Melanocyte of skin (primary cell): ENCODE measurements around the gene GATA3. TPM values are rescaled to one million over a fixed set of nuclear protein-coding genes. Genes with fewer than 3 reads are reported as not detected.

Experiments
- total RNA-seq, 2 donors: library from RNA; depleted of rRNA; stranded (reverse); fragments of >200 nt; gene quantifications; 2 replicates each; pipeline ENCODE4 v1.2.3, GENCODE V29; 2012

Gene GATA3
- total RNA-seq: not detected

DNA sequence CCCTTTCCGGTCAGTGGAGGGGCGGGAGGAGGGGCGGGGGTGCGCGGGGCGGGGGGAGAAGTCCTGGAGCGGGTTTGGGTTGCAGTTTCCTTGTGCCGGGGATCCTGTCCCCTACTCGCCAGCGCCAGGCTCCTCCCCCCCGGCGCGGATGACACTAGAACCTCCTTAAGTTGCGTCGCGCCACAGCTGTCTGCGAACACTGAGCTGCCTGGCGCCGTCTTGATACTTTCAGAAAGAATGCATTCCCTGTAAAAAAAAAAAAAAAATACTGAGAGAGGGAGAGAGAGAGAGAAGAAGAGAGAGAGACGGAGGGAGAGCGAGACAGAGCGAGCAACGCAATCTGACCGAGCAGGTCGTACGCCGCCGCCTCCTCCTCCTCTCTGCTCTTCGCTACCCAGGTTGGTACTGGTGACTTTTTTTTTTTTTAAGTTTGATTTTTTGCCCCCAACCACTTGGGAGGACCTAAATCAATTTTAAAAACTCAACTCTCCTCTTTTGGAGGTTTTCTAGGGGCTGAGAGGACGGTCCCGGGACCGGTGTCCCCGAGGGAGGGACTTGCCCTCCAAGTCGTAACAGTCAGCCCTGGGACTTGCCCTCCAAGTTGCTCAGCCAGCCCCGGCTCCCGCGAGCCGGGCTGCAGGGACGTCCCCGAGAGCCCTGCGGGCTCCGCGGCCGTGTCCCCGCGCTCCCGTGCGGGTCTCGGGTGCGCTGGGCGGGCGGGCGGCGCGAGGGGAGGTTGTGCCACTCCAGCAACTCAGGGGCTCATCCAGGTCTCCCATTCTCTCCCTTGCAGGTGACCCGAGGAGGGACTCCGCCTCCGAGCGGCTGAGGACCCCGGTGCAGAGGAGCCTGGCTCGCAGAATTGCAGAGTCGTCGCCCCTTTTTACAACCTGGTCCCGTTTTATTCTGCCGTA lies at the start of gene GATA3:
TSS of gene GATA3 (plus strand) at position 195 of the 914 bp plus-strand sequence. CDS start 968 bp downstream, outside the sequence.

Other genes starting within 250 kb of the GATA3 start
- gene TAF3, start 236.2 kb upstream of the GATA3 start, total RNA-seq: 1 to 10 TPM; 2.8 to 3.3 TPM